Trophoblast cell (in vitro differentiated cells and primary cell): ENCODE results near the gene SERPIND1.
A peak's percentile ranks its signal among the peaks of the same experiment; 100 is the strongest.

Experiments
- DNase-seq, 2 donors: peaks; one replicate each; pipeline ENCODE4 v3.0.0-alpha.2; 2016
- H2AFZ ChIP-seq: 2 replicates; pipeline ENCODE4 v1.6.1; 2013; ENCODE audit warnings: low read length, moderate library complexity, mild to moderate bottlenecking; ENCODE audit not compliant: insufficient read depth, poor library complexity
- H2AK5ac ChIP-seq: 2 replicates; pipeline ENCODE4 v1.6.1; 2013; ENCODE audit warnings: mild to moderate bottlenecking, low read length
- H2BK120ac ChIP-seq: 2 replicates; pipeline ENCODE4 v1.6.1; 2013; ENCODE audit warnings: low read length, mild to moderate bottlenecking, moderate library complexity; ENCODE audit not compliant: insufficient read depth, poor library complexity
- H2BK12ac ChIP-seq: 2 replicates; pipeline ENCODE4 v1.6.1; 2013; ENCODE audit warnings: mild to moderate bottlenecking, low read length, moderate library complexity
- H2BK5ac ChIP-seq: 2 replicates; pipeline ENCODE4 v1.6.1; 2013; ENCODE audit warnings: low read length, low read depth, moderate library complexity, mild to moderate bottlenecking; ENCODE audit not compliant: poor library complexity
- H3K14ac ChIP-seq: 2 replicates; pipeline ENCODE4 v1.6.1; 2013; ENCODE audit warnings: mild to moderate bottlenecking, low read length
- H3K18ac ChIP-seq: 2 replicates; pipeline ENCODE4 v1.6.1; 2013; ENCODE audit warnings: mild to moderate bottlenecking, low read length
- H3K23ac ChIP-seq: 2 replicates; pipeline ENCODE4 v1.6.1; 2013; ENCODE audit warnings: low read length
- H3K27ac ChIP-seq: 2 replicates; pipeline ENCODE4 v1.5.1; 2013; ENCODE audit warnings: low read depth, mild to moderate bottlenecking, inconsistent platforms, low read length, moderate library complexity
- H3K27me3 ChIP-seq: 2 replicates; pipeline ENCODE4 v1.6.1; 2013; ENCODE audit warnings: inconsistent platforms, mild to moderate bottlenecking, low read length, moderate library complexity; ENCODE audit not compliant: insufficient read depth
- H3K36me3 ChIP-seq, 2 experiments: 1 replicate in 1 of 2; 2 replicates in 1 of 2; pipeline ENCODE4 v1.6.1; 2013; ENCODE audit warnings: low read length in 2 of 2, mild to moderate bottlenecking in 2 of 2, moderate library complexity in 1 of 2; ENCODE audit not compliant: insufficient read depth in 2 of 2, control insufficient read depth in 1 of 2
- H3K4ac ChIP-seq: 2 replicates; pipeline ENCODE4 v1.6.1; 2013; ENCODE audit warnings: low read depth, mild to moderate bottlenecking, low read length, moderate library complexity
- H3K4me1 ChIP-seq, 2 experiments: 1 replicate in 1 of 2; 2 replicates in 1 of 2; pipeline ENCODE4 v1.6.1; 2013; ENCODE audit warnings: low read length in 2 of 2, mild to moderate bottlenecking in 2 of 2, moderate library complexity in 1 of 2; ENCODE audit not compliant: insufficient read depth in 2 of 2, control insufficient read depth in 1 of 2
- H3K4me2 ChIP-seq: 2 replicates; pipeline ENCODE4 v1.6.1; 2013; ENCODE audit warnings: inconsistent platforms, mild to moderate bottlenecking, low read length, moderate library complexity
- H3K4me3 ChIP-seq: 2 replicates; pipeline ENCODE4 v1.5.1; 2013; ENCODE audit warnings: mild to moderate bottlenecking, low read depth, low read length, inconsistent platforms
- H3K79me1 ChIP-seq: one replicate; pipeline ENCODE4 v1.6.1; 2013; ENCODE audit warnings: low read length
- H3K79me2 ChIP-seq: 2 replicates; pipeline ENCODE4 v1.6.1; 2013; ENCODE audit warnings: low read length, mild to moderate bottlenecking; ENCODE audit not compliant: control insufficient read depth, insufficient read depth, poor library complexity
- H3K9ac ChIP-seq: 2 replicates; pipeline ENCODE4 v1.6.1; 2013; ENCODE audit warnings: mild to moderate bottlenecking, low read length
- H3K9me3 ChIP-seq: 2 replicates; pipeline ENCODE4 v1.6.1; 2013; ENCODE audit warnings: low read depth, mild to moderate bottlenecking, control low read depth, inconsistent platforms, low read length; ENCODE audit not compliant: insufficient read depth
- H4K12ac ChIP-seq: 2 replicates; pipeline ENCODE4 v1.6.1; 2013; ENCODE audit warnings: low read depth, mild to moderate bottlenecking, low read length, moderate library complexity
- H4K8ac ChIP-seq: 2 replicates; pipeline ENCODE4 v1.6.1; 2013; ENCODE audit warnings: low read depth, mild to moderate bottlenecking, low read length, moderate library complexity
- H4K91ac ChIP-seq: one replicate; pipeline ENCODE4 v1.6.1; 2013; ENCODE audit warnings: low read depth, mild to moderate bottlenecking, low read length, moderate library complexity
- WGBS: extraction: QIAGEN DNeasy Blood & Tissue Kit; methylation state at CpG from one replicate; pipeline ENCODE4 v1.1.7; 2013; ENCODE audit warnings: missing lambda C conversion rate; ENCODE audit not compliant: insufficient read length, insufficient coverage; ENCODE audit errors: extremely low coverage; 5-methylcytosine and 5-hydroxymethylcytosine counted together

SERPIND1 gene

DNA sequence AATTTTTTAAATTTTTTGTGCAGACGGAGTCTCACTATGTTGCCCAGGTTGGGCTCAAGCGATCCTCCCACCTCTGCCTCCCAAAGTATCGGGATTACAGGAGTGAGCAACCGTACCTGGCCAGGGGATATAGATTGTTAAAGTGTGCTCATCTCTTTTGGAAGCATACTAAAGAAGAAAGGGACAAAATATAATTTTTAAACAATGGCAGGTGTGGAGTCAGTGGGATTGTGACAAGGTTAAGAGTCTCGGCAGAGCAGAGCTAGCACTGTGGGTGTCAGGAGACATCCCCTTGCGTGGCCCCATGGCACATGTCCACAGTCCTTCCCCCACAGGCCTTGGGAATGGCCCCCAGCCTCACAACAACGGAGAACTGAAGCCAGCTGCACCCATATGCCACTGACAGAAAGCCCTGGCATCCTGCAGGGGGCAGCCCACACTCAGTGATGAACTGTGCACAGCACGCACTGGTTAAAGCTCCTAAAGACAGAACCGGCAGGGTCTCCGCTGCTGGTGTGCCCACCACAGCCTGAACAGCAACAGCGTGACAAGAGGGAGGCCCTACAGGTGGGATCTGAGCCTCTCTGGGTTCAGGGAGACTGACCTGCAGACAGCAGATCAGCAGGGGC is 29.9 kb downstream of the SERPIND1 start:
- H2BK5ac ChIP-seq, result no peak overlapping the region
- H4K12ac ChIP-seq, result no peak overlapping the region
- H3K9ac ChIP-seq, result no peak overlapping the region
- H3K79me2 ChIP-seq, result no peaks in the 10 kb centered on the region
- no peak overlapping the region for H2AK5ac ChIP-seq
- no peak overlapping the region for H3K18ac ChIP-seq
- WGBS, result no CpG with 5 or more reads among the region's 11 CpGs
- H3K79me1 ChIP-seq, result peaks cover 6% of the 10 kb centered on the region
- H3K23ac ChIP-seq, result no peak overlapping the region
- no peak overlapping the region for H3K14ac ChIP-seq
- H2AFZ ChIP-seq, result no peak overlapping the region
- H2BK120ac ChIP-seq, result no peak overlapping the region
- no peak overlapping the region for H3K4me2 ChIP-seq
- H3K4me3 ChIP-seq, result no peak overlapping the region
- H3K4ac ChIP-seq, result no peak overlapping the region
- H3K27me3 ChIP-seq, result no peaks in the 10 kb centered on the region
- H2BK12ac ChIP-seq, result no peak overlapping the region
- peak; percentile 60 to 69 for DNase-seq
- H4K91ac ChIP-seq, result no peak overlapping the region
- peaks cover 2% of the 10 kb centered on the region for H3K9me3 ChIP-seq
- H3K36me3 ChIP-seq, result peaks cover 20 to 33% of the 10 kb centered on the region in 2 experiments
- no peak overlapping the region for H3K27ac ChIP-seq
- H4K8ac ChIP-seq, result no peak overlapping the region
- peaks cover 8 to 15% of the 10 kb centered on the region in 2 experiments for H3K4me1 ChIP-seq

GRCh38 chr22:20804650-20805049 is 30.7 kb downstream of the SERPIND1 start:
- Histone ChIP-seq H2AFZ (no peak overlapping the region), H3K4me1 (peaks cover 3 to 7% of the 10 kb centered on the region in 2 experiments)
- no CpG with 5 or more reads among the region's 6 CpGs for WGBS

DNA sequence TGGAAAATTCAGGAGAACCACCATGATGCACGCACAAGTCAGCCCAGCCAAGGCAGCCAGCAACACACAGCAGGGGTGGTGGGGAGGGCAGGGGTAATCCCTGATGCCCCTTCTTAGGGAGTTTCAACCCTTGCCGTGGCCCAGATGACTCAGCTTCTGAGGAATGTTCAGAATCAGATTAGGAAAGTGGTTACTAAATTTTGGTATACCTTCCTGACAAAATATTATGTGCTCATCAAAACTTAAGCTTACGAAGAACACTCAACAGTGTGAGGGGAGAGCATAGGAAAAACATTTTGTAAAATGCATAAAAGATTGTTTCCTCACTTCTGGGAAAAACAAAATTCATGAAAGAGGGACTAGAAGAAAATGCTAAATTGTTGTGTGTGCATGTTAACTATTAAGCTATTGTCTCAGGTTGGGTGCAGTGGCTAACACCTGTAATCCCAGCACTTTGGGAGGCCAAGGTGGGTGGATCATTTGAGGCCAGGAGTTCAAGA is 32.1 kb downstream of the SERPIND1 start:
- H3K14ac ChIP-seq, result no peak overlapping the region
- H3K9ac ChIP-seq, result no peak overlapping the region
- H3K79me1 ChIP-seq, result no peaks in the 10 kb centered on the region
- peaks cover 3 to 7% of the 10 kb centered on the region in 2 experiments for H3K4me1 ChIP-seq
- no peak overlapping the region for H2AK5ac ChIP-seq
- no peak overlapping the region for H2AFZ ChIP-seq
- WGBS, result no CpG with 5 or more reads among the region's 3 CpGs
- no peak overlapping the region for H2BK5ac ChIP-seq
- no peaks in the 10 kb centered on the region for H3K79me2 ChIP-seq
- no peak overlapping the region for H2BK120ac ChIP-seq
- no peak overlapping the region for H3K4me2 ChIP-seq
- H3K27me3 ChIP-seq, result no peaks in the 10 kb centered on the region
- H2BK12ac ChIP-seq, result no peak overlapping the region
- no peak overlapping the region for H3K4me3 ChIP-seq
- no peak overlapping the region for H4K91ac ChIP-seq
- H3K23ac ChIP-seq, result no peak overlapping the region
- H4K8ac ChIP-seq, result no peak overlapping the region
- no peak overlapping the region for H3K4ac ChIP-seq
- peak overlapping the region; percentile 19 for H3K27ac ChIP-seq
- peaks cover 27 to 46% of the 10 kb centered on the region in 2 experiments for H3K36me3 ChIP-seq
- no peak overlapping the region for H3K18ac ChIP-seq
- DNase-seq, result peak; percentile 47 to 87
- peaks cover 2% of the 10 kb centered on the region for H3K9me3 ChIP-seq
- no peak overlapping the region for H4K12ac ChIP-seq

More at GRCh38 chr22:20804650-20805049, 30.7 kb downstream of the SERPIND1 start:
- H3K18ac ChIP-seq, result no peak overlapping the region
- peaks cover 2% of the 10 kb centered on the region for H3K79me1 ChIP-seq
- H3K4ac ChIP-seq, result no peak overlapping the region
- H2BK120ac ChIP-seq, result no peak overlapping the region
- H3K27ac ChIP-seq, result no peak overlapping the region
- H4K12ac ChIP-seq, result no peak overlapping the region
- H2BK12ac ChIP-seq, result no peak overlapping the region
- no peak for DNase-seq
- no peak overlapping the region for H4K91ac ChIP-seq
- no peak overlapping the region for H2AK5ac ChIP-seq
- H3K79me2 ChIP-seq, result no peaks in the 10 kb centered on the region
- no peak overlapping the region for H3K14ac ChIP-seq
- H3K4me2 ChIP-seq, result no peak overlapping the region
- no peak overlapping the region for H3K4me3 ChIP-seq
- no peak overlapping the region for H3K23ac ChIP-seq
- H3K9ac ChIP-seq, result no peak overlapping the region
- peaks cover 2% of the 10 kb centered on the region for H3K9me3 ChIP-seq
- H2BK5ac ChIP-seq, result no peak overlapping the region
- H4K8ac ChIP-seq, result no peak overlapping the region
- no peaks in the 10 kb centered on the region for H3K27me3 ChIP-seq
- peaks cover 23 to 37% of the 10 kb centered on the region in 2 experiments for H3K36me3 ChIP-seq

- H3K4me2 ChIP-seq, result no peak overlapping the region
- no peak overlapping the region for H4K8ac ChIP-seq
- H3K9me3 ChIP-seq, result peaks cover 2% of the 10 kb centered on the region
- no peaks in the 10 kb centered on the region for H3K27me3 ChIP-seq
- H3K9ac ChIP-seq, result no peak overlapping the region
- H3K18ac ChIP-seq, result no peak overlapping the region
- no peak overlapping the region for H2BK5ac ChIP-seq
- H3K4me1 ChIP-seq, result peaks cover 3 to 7% of the 10 kb centered on the region in 2 experiments
- no peak overlapping the region for H3K23ac ChIP-seq
- H4K12ac ChIP-seq, result no peak overlapping the region
- H2BK12ac ChIP-seq, result no peak overlapping the region
- H2AFZ ChIP-seq, result no peak overlapping the region
- H3K14ac ChIP-seq, result no peak overlapping the region
- H3K4ac ChIP-seq, result no peak overlapping the region
- no peak overlapping the region for H3K4me3 ChIP-seq
- H3K27ac ChIP-seq, result no peak overlapping the region
- no peaks in the 10 kb centered on the region for H3K79me2 ChIP-seq
- H2BK120ac ChIP-seq, result no peak overlapping the region
- H3K36me3 ChIP-seq, result peaks cover 26 to 46% of the 10 kb centered on the region in 2 experiments
- H3K79me1 ChIP-seq, result no peaks in the 10 kb centered on the region
- no CpG with 5 or more reads among the region's 4 CpGs for WGBS
- no peak overlapping the region for H4K91ac ChIP-seq
- DNase-seq, result peak; percentile 38 to 82
- H2AK5ac ChIP-seq, result no peak overlapping the region
These were observed 33.4 kb downstream of the SERPIND1 start for GRCh38 chr22:20807315-20807752.
